Measurements from ENCODE around the gene SLC30A10.
"Not testable (repeated sequence)": the region's sequence is repeated elsewhere in the genome, so short reads cannot be mapped to it uniquely, and the experiment has no call there.

GRCh38 chr1:219949227-219949626 lies 20.9 kb upstream of the SLC30A10 start:
- TF ChIP-seq, protein P1, sequence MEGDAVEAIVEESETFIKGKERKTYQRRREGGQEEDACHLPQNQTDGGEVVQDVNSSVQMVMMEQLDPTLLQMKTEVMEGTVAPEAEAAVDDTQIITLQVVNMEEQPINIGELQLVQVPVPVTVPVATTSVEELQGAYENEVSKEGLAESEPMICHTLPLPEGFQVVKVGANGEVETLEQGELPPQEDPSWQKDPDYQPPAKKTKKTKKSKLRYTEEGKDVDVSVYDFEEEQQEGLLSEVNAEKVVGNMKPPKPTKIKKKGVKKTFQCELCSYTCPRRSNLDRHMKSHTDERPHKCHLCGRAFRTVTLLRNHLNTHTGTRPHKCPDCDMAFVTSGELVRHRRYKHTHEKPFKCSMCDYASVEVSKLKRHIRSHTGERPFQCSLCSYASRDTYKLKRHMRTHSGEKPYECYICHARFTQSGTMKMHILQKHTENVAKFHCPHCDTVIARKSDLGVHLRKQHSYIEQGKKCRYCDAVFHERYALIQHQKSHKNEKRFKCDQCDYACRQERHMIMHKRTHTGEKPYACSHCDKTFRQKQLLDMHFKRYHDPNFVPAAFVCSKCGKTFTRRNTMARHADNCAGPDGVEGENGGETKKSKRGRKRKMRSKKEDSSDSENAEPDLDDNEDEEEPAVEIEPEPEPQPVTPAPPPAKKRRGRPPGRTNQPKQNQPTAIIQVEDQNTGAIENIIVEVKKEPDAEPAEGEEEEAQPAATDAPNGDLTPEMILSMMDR (conservative IDR thresholded peaks at IDR 0.05; ENCODE audit: low read length), result not testable (repeated sequence)
- not testable (repeated sequence) for TF ChIP-seq EZH2phosphoT487 (IDR thresholded peaks at IDR 0.05; ENCODE audit: borderline replicate concordance, low read depth, low read length)

All from OCI-LY7 (cell line).